HCT116 (cell line): ENCODE measurements around the gene TRIM67. TPM values are rescaled to one million over a fixed set of nuclear protein-coding genes. Genes with fewer than 3 reads are reported as not detected.

Experiments used
- ATAC-seq: fragments of 200-7000 bp; cut with Tn5 transposase; 2 replicates; pipeline ENCODE4 v1.9.1; 2020; ENCODE audit warnings: mild to moderate bottlenecking, moderate library complexity
- BruUV-seq: library from RNA; stranded (reverse); fragments of 400-500 nt; replicated peaks from 2 replicates; lab custom pipeline; 2021; lab: Mats Ljungman, UMichigan
- CTCF ChIA-PET: fragments of 300-600 bp; sonication (Branson Sonifier 250); formaldehyde crosslinking; loops from one replicate; lab custom pipeline; 2021; ENCODE audit warnings: antibody characterized with exemption; lab: Charles Lee
- POLR2A ChIA-PET: fragments of 300-600, 350-600 bp; sonication (Branson Sonifier 250); formaldehyde crosslinking; loops from one replicate; lab custom pipeline; 2021; ENCODE audit warnings: antibody characterized with exemption; lab: Charles Lee
- RAD21 ChIA-PET, 2 experiments: fragments of 300-600 bp; sonication (Branson Sonifier 250); formaldehyde crosslinking; loops; one replicate each; lab custom pipeline; 2023; ENCODE audit warnings: low total read pairs in 2 of 2; ENCODE audit not compliant: uncharacterized antibody in 2 of 2, unreplicated experiment in 2 of 2, low non-redundant PET in 1 of 2; lab: Charles Lee
- DNase-seq: peaks from one replicate; pipeline ENCODE4 v3.0.0-alpha.2; 2010; ENCODE audit warnings: low read depth, low spot score
- H2AFZ ChIP-seq: fragments of 200-600 bp; shearing (Covaris generic), sonication (generic); 2 replicates; pipeline ENCODE4 v1.6.1; 2017; ENCODE audit warnings: low read depth, mixed run types, mixed read lengths, antibody characterized with exemption, low read length; ENCODE audit not compliant: poor library complexity, severe bottlenecking
- H3K27ac ChIP-seq: 2 replicates; pipeline ENCODE4 v1.5.1; 2012; ENCODE audit warnings: low read depth, low read length
- H3K27me3 ChIP-seq: fragments of 200-600 bp; sonication (generic); 2 replicates; pipeline ENCODE4 v1.6.1; 2016; ENCODE audit warnings: mixed run types, low read length, mixed read lengths; ENCODE audit not compliant: insufficient read depth
- H3K36me3 ChIP-seq, 2 experiments: fragments of 200-500 bp in 1 of 2; fragments of 200-600 bp in 1 of 2; sonication (Bioruptor generic) in 1 of 2; sonication (generic) in 1 of 2; 2 replicates each; pipeline versions ENCODE4 v1.5.1 to v1.6.1; 2014 to 2016; ENCODE audit warnings: low read length in 2 of 2, inconsistent platforms in 1 of 2, mixed read lengths in 1 of 2, mixed run types in 1 of 2; ENCODE audit not compliant: insufficient read depth in 2 of 2, control insufficient read depth in 1 of 2
- H3K4me1 ChIP-seq, 2 experiments: fragments of 200-600 bp in 1 of 2; sonication (generic) in 1 of 2; 2 replicates each; pipeline versions ENCODE4 v1.5.1 to v1.6.1; 2012 to 2017; ENCODE audit warnings: low read length in 2 of 2, inconsistent platforms in 1 of 2, mild to moderate bottlenecking in 1 of 2, mixed read lengths in 1 of 2, mixed run types in 1 of 2, moderate library complexity in 1 of 2; ENCODE audit not compliant: insufficient read depth in 2 of 2, control insufficient read depth in 1 of 2
- H3K4me2 ChIP-seq: fragments of 200-600 bp; sonication (generic); 2 replicates; pipeline ENCODE4 v1.6.1; 2017; ENCODE audit warnings: mixed run types, low read length, mixed read lengths
- H3K4me3 ChIP-seq, 2 experiments: fragments of 200-600 bp in 1 of 2; sonication (generic) in 1 of 2; replicated peaks in 1 of 2; 2 replicates each; pipeline ENCODE4 v1.5.1; 2011 to 2016; ENCODE audit warnings: low read length in 2 of 2, control low read depth in 1 of 2, low read depth in 1 of 2, mild to moderate bottlenecking in 1 of 2, mixed read lengths in 1 of 2, mixed run types in 1 of 2
- H3K79me2 ChIP-seq: fragments of 200-600 bp; sonication (generic); 2 replicates; pipeline ENCODE4 v1.6.1; 2017; ENCODE audit warnings: mild to moderate bottlenecking, mixed run types, low read length, moderate library complexity, mixed read lengths; ENCODE audit not compliant: insufficient read depth
- H3K9ac ChIP-seq: fragments of 200-600 bp; sonication (generic); 2 replicates; pipeline ENCODE4 v1.6.1; 2016; ENCODE audit warnings: low read length, mixed read lengths
- H3K9me2 ChIP-seq: fragments of 200-600 bp; sonication (generic), shearing (Covaris generic); 2 replicates; pipeline ENCODE4 v1.6.1; 2017; ENCODE audit warnings: mixed run types, mild to moderate bottlenecking, moderate library complexity; ENCODE audit not compliant: insufficient read depth
- H3K9me3 ChIP-seq, 2 experiments: fragments of 200-500 bp in 1 of 2; fragments of 200-600 bp in 1 of 2; sonication (Bioruptor generic) in 1 of 2; sonication (generic) in 1 of 2; 2 replicates each; pipeline ENCODE4 v1.6.1; 2014 to 2017; ENCODE audit warnings: low read length in 2 of 2, mixed read lengths in 2 of 2, inconsistent platforms in 1 of 2, low read depth in 1 of 2, mild to moderate bottlenecking in 1 of 2, mixed run types in 1 of 2, moderate library complexity in 1 of 2; ENCODE audit not compliant: control insufficient read depth in 1 of 2, insufficient read depth in 1 of 2
- H4K20me1 ChIP-seq: fragments of 200-600 bp; sonication (generic), shearing (Covaris generic); 2 replicates; pipeline ENCODE4 v1.6.1; 2017; ENCODE audit warnings: mixed run types, mild to moderate bottlenecking, moderate library complexity; ENCODE audit not compliant: insufficient read depth
- CEBPB ChIP-seq: IDR thresholded peaks from 2 replicates; pipeline ENCODE4 v1.6.1; 2012; ENCODE audit warnings: low read depth
- EGR1 ChIP-seq: IDR thresholded peaks from 2 replicates; pipeline ENCODE4 v1.6.1; 2012; ENCODE audit warnings: low read depth
- POLR2A ChIP-seq: IDR thresholded peaks from 2 replicates; pipeline ENCODE4 v1.7.0; 2011; ENCODE audit warnings: borderline replicate concordance; ENCODE audit not compliant: insufficient read depth, insufficient read length; ENCODE audit errors: extremely low read depth
- SIN3A ChIP-seq: IDR thresholded peaks from 2 replicates; pipeline ENCODE4 v1.6.1; 2012; ENCODE audit warnings: low read depth
- SRF ChIP-seq: IDR thresholded peaks from 2 replicates; pipeline ENCODE4 v1.6.1; 2012; ENCODE audit warnings: low read depth
- TCF7L2 ChIP-seq: IDR thresholded peaks from 2 replicates; pipeline ENCODE4 v1.7.0; 2011; ENCODE audit warnings: borderline replicate concordance, inconsistent platforms; ENCODE audit not compliant: insufficient read depth, insufficient read length; ENCODE audit errors: extremely low read depth
- YY1 ChIP-seq: IDR thresholded peaks from 2 replicates; pipeline ENCODE4 v1.6.1; 2011; ENCODE audit warnings: low read length, low read depth, moderate library complexity, mild to moderate bottlenecking; ENCODE audit not compliant: insufficient replicate concordance; ENCODE audit errors: extremely low read depth
- ZBTB33 ChIP-seq: IDR thresholded peaks from 2 replicates; pipeline ENCODE4 v1.6.1; 2011; ENCODE audit warnings: mild to moderate bottlenecking, low read length, moderate library complexity; ENCODE audit not compliant: insufficient replicate concordance; ENCODE audit errors: extremely low read depth
- intact Hi-C: fragments of 100-400 bp; cut with micrococcal nuclease; formaldehyde crosslinking; loops from 2 replicates; pipeline ENCODE4 v1.10.0; 2022
- total RNA-seq: library from RNA; stranded (reverse); gene quantifications from one replicate; pipeline ENCODE4 v1.2.1, GENCODE V29; 2021; ENCODE audit not compliant: unreplicated experiment

TRIM67 gene
- total RNA-seq, 1 experiment from 2014 or later: 0.02 TPM

- no peak for TF ChIP-seq ZBTB33
- TF ChIP-seq CEBPB: no peak
- TF ChIP-seq YY1: no peak
Measured at GRCh38 chr1:231122143-231122542, 39.7 kb upstream of the TRIM67 start (continued).

- Histone ChIP-seq H3K27me3 (no peaks in the 10 kb centered on the region), H3K4me2 (no peak overlapping the region), H2AFZ (no peak overlapping the region), H3K9me2 (no peaks in the 10 kb centered on the region), H3K4me3 (no peak overlapping the region), H3K9ac (no peak overlapping the region), H3K27ac (no peak overlapping the region), H3K79me2 (no peaks in the 10 kb centered on the region), H4K20me1 (no peaks in the 10 kb centered on the region), H3K9me3 (no peaks in the 10 kb centered on the region), H3K4me1 (no peaks in the 10 kb centered on the region), H3K36me3 (no peaks in the 10 kb centered on the region)
- ChIA-PET CTCF (no interaction called here), RAD21 (no interaction called here), POLR2A (no interaction called here)
- DNase-seq (no peak), ATAC-seq (no peak)
- no TSS peak for BruUV-seq
- TF ChIP-seq YY1: no peak
- no peak for TF ChIP-seq POLR2A
- no peak for TF ChIP-seq TCF7L2
- TF ChIP-seq EGR1: no peak
- TF ChIP-seq SIN3A: no peak
- no peak for TF ChIP-seq SRF
- intact Hi-C loops: no loop called here
Measured at GRCh38 chr1:231124746-231125145, 37.1 kb upstream of the TRIM67 start.
